ENCODE results near the gene MTAP. TPM values are rescaled to one million over a fixed set of nuclear protein-coding genes. Genes with fewer than 3 reads are reported as not detected.

MTAP gene
- total RNA-seq, 5 donors from 2014 or later (not counting 1 experiment from before 2014, with no cell fraction given), result 32.0 to 41.9 (median 34.6) TPM

DNA sequence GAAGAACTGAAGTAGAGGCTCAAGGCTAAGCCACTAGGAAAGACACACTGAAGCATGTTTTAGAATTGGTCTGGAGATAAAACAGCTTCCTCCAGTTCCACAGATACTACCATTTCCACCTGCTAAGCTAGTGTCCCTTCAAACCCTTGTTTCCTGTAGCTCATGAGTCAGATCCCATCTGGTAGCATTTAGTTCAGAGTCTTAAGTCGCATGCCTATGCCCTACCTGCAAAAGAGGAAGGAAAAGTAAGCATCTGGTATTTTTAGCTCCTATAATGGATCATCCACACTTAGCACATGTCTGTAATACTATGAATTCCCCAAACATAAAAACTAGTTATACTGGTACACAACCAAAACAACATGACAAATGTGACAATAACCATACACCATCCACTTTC lies 99.7 kb downstream of the MTAP start:
- DNase-seq, result no peak
- H3K36me3 Mint-ChIP-seq, result peaks cover 33% of the 10 kb centered on the region
- peaks cover 21 to 60% (median 55%) of the 10 kb centered on the region in 3 donors for H3K9me3 Mint-ChIP-seq
- H3K4me3 Mint-ChIP-seq, result no peak overlapping the region
- WGBS (ENCODE audit: insufficient coverage), result no CpG with 5 or more reads among the region's 1 CpG
- no peaks in the 10 kb centered on the region for H3K4me1 Mint-ChIP-seq
- Histone ChIP-seq H3K4me1 (ENCODE audit: control insufficient read depth in 1 of 2, extremely low read depth in 1 of 2, insufficient read depth in 2 of 2, low read length in 2 of 2) (no peaks in the 10 kb centered on the region), H3K9me3 (peaks cover 3% of the 10 kb centered on the region), H3K36me3 (ENCODE audit: control insufficient read depth in 2 of 2, extremely low read depth in 1 of 2, insufficient read depth in 1 of 2, low read length in 1 of 2) (no peaks in the 10 kb centered on the region), H3K4me3 (ENCODE audit: control insufficient read depth in 1 of 2, extremely low read depth in 1 of 2, low read length in 1 of 2) (no peak overlapping the region), H3K27me3 (replicated peaks in 1 of 2; ENCODE audit: control insufficient read depth in 2 of 2, extremely low read depth in 1 of 2, insufficient read depth in 2 of 2, low read length in 1 of 2) (no peaks in the 10 kb centered on the region), H3K27ac (ENCODE audit: low read length) (no peak overlapping the region)
- no peaks in the 10 kb centered on the region for H3K27me3 Mint-ChIP-seq
- ChIA-PET POLR2A (no interaction called here), CTCF (interaction anchor here (0.5 to 0.7 kb wide), 3 partner anchors 11 to 239 kb away, joined by 3 to 4 read pairs (median 3); no protein-coding TSS in a partner anchor)
- ATAC-seq (replicated peaks in 1 of 4), result no peak
- no peak overlapping the region for H3K27ac Mint-ChIP-seq

DNA sequence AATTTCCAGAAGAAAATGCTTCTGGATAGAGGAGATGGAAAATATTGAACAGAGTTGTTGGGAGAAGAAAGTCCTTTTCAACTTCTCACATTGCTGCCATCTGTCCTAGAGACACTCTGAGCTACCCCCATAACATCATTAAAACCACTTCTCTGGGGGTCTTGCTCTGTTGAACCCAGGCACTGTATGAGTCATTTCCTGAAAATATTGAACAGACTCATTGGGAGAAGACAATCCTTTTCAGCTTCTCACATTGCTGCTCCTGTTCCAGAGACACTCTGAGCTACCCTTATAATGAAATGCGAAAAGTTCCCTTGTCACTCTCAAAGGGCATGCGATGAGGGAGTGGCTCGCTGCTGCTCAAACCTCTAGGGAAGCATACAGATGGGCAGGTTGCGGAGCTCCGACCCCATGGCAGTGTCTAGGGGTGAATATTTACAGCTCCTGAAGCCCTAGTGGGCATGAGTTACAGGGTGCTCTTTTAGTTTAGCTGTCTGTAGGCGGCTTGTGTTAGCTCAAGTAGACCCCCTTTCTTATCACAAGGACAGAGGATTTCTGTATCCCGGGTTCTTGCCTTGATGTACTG lies 101.0 kb downstream of the MTAP start:
- CTCF ChIA-PET, result interaction anchor here in 1 of 2 donors (0.6 kb wide), 1 partner anchor 912 kb away, joined by 4 read pairs; no protein-coding TSS in a partner anchor
- no peak overlapping the region for H3K4me3 Mint-ChIP-seq
- no peaks in the 10 kb centered on the region for H3K27me3 Mint-ChIP-seq
- H3K36me3 Mint-ChIP-seq, result peaks cover 41% of the 10 kb centered on the region
- ATAC-seq (replicated peaks in 1 of 4), result no peak
- H3K4me1 Mint-ChIP-seq, result no peaks in the 10 kb centered on the region
- no CpG with 5 or more reads among the region's 7 CpGs for WGBS (ENCODE audit: insufficient coverage)
- DNase-seq, result no peak
- POLR2A ChIA-PET, result no interaction called here
- Histone ChIP-seq H3K9me3 (peaks cover 6% of the 10 kb centered on the region), H3K27me3 (replicated peaks in 1 of 2; ENCODE audit: control insufficient read depth in 2 of 2, extremely low read depth in 1 of 2, insufficient read depth in 2 of 2, low read length in 1 of 2) (no peaks in the 10 kb centered on the region), H3K4me3 (ENCODE audit: control insufficient read depth in 1 of 2, extremely low read depth in 1 of 2, low read length in 1 of 2) (no peak overlapping the region), H3K27ac (ENCODE audit: low read length) (no peak overlapping the region), H3K4me1 (ENCODE audit: control insufficient read depth in 1 of 2, extremely low read depth in 1 of 2, insufficient read depth in 2 of 2, low read length in 2 of 2) (no peaks in the 10 kb centered on the region), H3K36me3 (ENCODE audit: control insufficient read depth in 2 of 2, extremely low read depth in 1 of 2, insufficient read depth in 1 of 2, low read length in 1 of 2) (no peaks in the 10 kb centered on the region)
- peaks cover 26 to 64% (median 56%) of the 10 kb centered on the region in 3 donors for H3K9me3 Mint-ChIP-seq
- no peak overlapping the region for H3K27ac Mint-ChIP-seq

DNA sequence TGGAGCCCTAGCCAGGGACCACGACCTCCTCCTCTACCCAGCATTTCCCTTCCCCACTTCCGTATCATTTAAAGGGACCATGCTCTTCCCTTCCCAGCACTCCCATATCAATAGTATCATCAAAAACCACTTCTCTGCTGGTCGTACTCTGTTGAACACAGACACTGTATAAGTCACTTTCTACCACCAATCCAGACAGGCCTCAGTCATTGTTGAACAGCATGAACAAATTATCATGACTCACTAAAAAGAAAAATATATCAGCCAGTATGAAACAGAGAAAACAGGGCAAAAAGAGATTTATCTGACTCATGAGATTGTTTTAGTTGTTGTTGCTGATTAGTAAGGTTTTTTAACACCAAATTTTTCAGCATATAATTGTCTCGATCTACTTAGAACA lies 101.9 kb downstream of the MTAP start:
- 90% methylated on average over 3 of the region's 4 CpGs for WGBS (ENCODE audit: insufficient coverage)
- ATAC-seq (replicated peaks in 1 of 4) (no peak), DNase-seq (no peak)
- Mint-ChIP-seq H3K4me1 (no peaks in the 10 kb centered on the region), H3K27me3 (no peaks in the 10 kb centered on the region), H3K4me3 (no peak overlapping the region), H3K36me3 (peaks cover 46% of the 10 kb centered on the region), H3K9me3 (peaks cover 33 to 67% (median 62%) of the 10 kb centered on the region in 3 donors), H3K27ac (no peak overlapping the region)
- Histone ChIP-seq H3K9me3 (peaks cover 6% of the 10 kb centered on the region), H3K4me1 (ENCODE audit: control insufficient read depth in 1 of 2, extremely low read depth in 1 of 2, insufficient read depth in 2 of 2, low read length in 2 of 2) (no peaks in the 10 kb centered on the region), H3K27me3 (replicated peaks in 1 of 2; ENCODE audit: control insufficient read depth in 2 of 2, extremely low read depth in 1 of 2, insufficient read depth in 2 of 2, low read length in 1 of 2) (no peaks in the 10 kb centered on the region), H3K27ac (ENCODE audit: low read length) (no peak overlapping the region), H3K36me3 (ENCODE audit: control insufficient read depth in 2 of 2, extremely low read depth in 1 of 2, insufficient read depth in 1 of 2, low read length in 1 of 2) (no peaks in the 10 kb centered on the region), H3K4me3 (ENCODE audit: control insufficient read depth in 1 of 2, extremely low read depth in 1 of 2, low read length in 1 of 2) (no peak overlapping the region)
- ChIA-PET CTCF (interaction anchor here in 1 of 2 donors (0.6 kb wide), 1 partner anchor 912 kb away, joined by 4 read pairs; no protein-coding TSS in a partner anchor), POLR2A (no interaction called here)

DNA sequence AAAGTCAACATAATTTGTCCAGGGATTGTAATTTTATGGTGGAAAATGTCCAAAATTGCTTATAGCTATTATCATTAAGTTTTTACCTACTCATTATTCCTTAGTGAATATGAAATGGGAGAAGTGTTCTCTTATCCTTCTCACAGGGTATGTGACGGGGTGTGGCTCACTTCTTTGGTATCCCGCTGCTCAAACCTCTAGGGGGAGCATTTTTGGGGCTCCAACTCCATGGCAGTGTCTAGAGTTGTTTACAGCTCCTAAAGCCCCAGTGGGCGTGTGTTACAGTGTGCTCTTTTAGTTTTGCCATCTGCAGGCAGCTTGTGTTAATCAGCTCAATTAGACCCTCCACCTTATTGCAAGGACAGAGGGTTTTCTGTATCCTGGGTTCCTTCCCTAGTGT lies 102.3 kb downstream of the MTAP start:
- ChIA-PET CTCF (no interaction called here), POLR2A (no interaction called here)
- H3K27ac Mint-ChIP-seq, result no peak overlapping the region
- no peaks in the 10 kb centered on the region for H3K4me1 Mint-ChIP-seq
- no peaks in the 10 kb centered on the region for H3K27me3 ChIP-seq (replicated peaks in 1 of 2; ENCODE audit: control insufficient read depth in 2 of 2, extremely low read depth in 1 of 2, insufficient read depth in 2 of 2, low read length in 1 of 2)
- H3K9me3 ChIP-seq, result peaks cover 7% of the 10 kb centered on the region
- H3K4me3 Mint-ChIP-seq, result no peak overlapping the region
- H3K4me1 ChIP-seq (ENCODE audit: control insufficient read depth in 1 of 2, extremely low read depth in 1 of 2, insufficient read depth in 2 of 2, low read length in 2 of 2), result no peaks in the 10 kb centered on the region
- peaks cover 35 to 67% (median 59%) of the 10 kb centered on the region in 3 donors for H3K9me3 Mint-ChIP-seq
- DNase-seq, result no peak
- no peaks in the 10 kb centered on the region for H3K27me3 Mint-ChIP-seq
- no peaks in the 10 kb centered on the region for H3K36me3 ChIP-seq (ENCODE audit: control insufficient read depth in 2 of 2, extremely low read depth in 1 of 2, insufficient read depth in 1 of 2, low read length in 1 of 2)
- 100% methylated on average over 1 of the region's 3 CpGs for WGBS (ENCODE audit: insufficient coverage)
- no peak overlapping the region for H3K4me3 ChIP-seq (ENCODE audit: control insufficient read depth in 1 of 2, extremely low read depth in 1 of 2, low read length in 1 of 2)
- no peak for ATAC-seq (replicated peaks in 1 of 4)
- no peak overlapping the region for H3K27ac ChIP-seq (ENCODE audit: low read length)
- H3K36me3 Mint-ChIP-seq, result peaks cover 48% of the 10 kb centered on the region

DNA sequence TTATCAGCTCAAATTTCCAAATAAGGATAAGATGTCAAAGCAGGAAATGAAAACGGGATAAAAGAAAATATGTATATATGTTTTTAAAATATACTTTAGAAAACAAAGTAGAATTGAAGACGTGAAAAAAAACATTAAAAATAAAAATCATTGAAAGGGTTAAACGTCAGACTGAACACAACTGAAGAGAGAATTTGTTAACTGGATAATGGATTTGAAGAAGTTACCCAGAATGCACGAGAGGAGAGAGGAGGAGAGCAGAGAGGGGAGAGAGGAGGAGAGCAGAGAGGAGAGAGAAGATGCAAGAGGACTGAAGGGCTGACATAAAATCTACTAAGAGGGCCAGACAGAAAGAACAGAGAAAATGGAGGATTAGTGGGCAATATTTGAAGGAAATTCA lies 103.8 kb downstream of the MTAP start:
- no peaks in the 10 kb centered on the region for H3K27me3 ChIP-seq (replicated peaks in 1 of 2; ENCODE audit: control insufficient read depth in 2 of 2, extremely low read depth in 1 of 2, insufficient read depth in 2 of 2, low read length in 1 of 2)
- no peak overlapping the region for H3K4me3 ChIP-seq (ENCODE audit: control insufficient read depth in 1 of 2, extremely low read depth in 1 of 2, low read length in 1 of 2)
- ChIA-PET POLR2A (no interaction called here), CTCF (no interaction called here)
- Mint-ChIP-seq H3K27ac (no peak overlapping the region), H3K27me3 (no peaks in the 10 kb centered on the region), H3K9me3 (peaks cover 41 to 64% (median 50%) of the 10 kb centered on the region in 3 donors), H3K4me3 (no peak overlapping the region), H3K4me1 (no peaks in the 10 kb centered on the region), H3K36me3 (peaks cover 47% of the 10 kb centered on the region)
- peaks cover 14% of the 10 kb centered on the region for H3K9me3 ChIP-seq
- no peaks in the 10 kb centered on the region for H3K4me1 ChIP-seq (ENCODE audit: control insufficient read depth in 1 of 2, extremely low read depth in 1 of 2, insufficient read depth in 2 of 2, low read length in 2 of 2)
- DNase-seq (no peak), ATAC-seq (replicated peaks in 1 of 4) (no peak)
- no peak overlapping the region for H3K27ac ChIP-seq (ENCODE audit: low read length)
- no peaks in the 10 kb centered on the region for H3K36me3 ChIP-seq (ENCODE audit: control insufficient read depth in 2 of 2, extremely low read depth in 1 of 2, insufficient read depth in 1 of 2, low read length in 1 of 2)
- 92% methylated on average over 3 of the region's 4 CpGs for WGBS (ENCODE audit: insufficient coverage)

DNA sequence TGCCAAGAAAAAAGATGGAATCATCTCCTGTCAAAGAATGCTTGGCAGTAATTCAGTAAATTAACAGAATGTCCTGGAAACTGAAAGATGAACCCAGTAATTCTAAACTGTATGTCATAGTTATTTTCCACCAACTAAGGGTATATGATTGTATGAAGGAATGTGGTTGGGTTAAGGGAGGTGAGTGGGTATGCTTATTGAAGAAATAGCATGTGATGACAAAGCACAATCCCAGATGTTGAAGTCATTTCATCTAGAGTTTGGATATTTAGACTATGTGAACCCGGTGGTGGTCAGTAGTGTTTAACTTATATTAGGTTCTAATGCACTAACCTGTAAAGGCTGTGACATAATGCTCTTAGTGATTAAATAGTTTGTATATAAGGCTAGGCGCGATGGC lies 104.4 kb downstream of the MTAP start:
- Mint-ChIP-seq H3K4me3 (no peak overlapping the region), H3K36me3 (peaks cover 54% of the 10 kb centered on the region), H3K27me3 (no peaks in the 10 kb centered on the region), H3K9me3 (peaks cover 46 to 70% (median 50%) of the 10 kb centered on the region in 3 donors), H3K4me1 (no peaks in the 10 kb centered on the region), H3K27ac (no peak overlapping the region)
- DNase-seq (no peak), ATAC-seq (replicated peaks in 1 of 4) (no peak)
- 100% methylated on average over 1 of the region's 3 CpGs for WGBS (ENCODE audit: insufficient coverage)
- Histone ChIP-seq H3K36me3 (ENCODE audit: control insufficient read depth in 2 of 2, extremely low read depth in 1 of 2, insufficient read depth in 1 of 2, low read length in 1 of 2) (no peaks in the 10 kb centered on the region), H3K9me3 (peaks cover 14% of the 10 kb centered on the region), H3K27me3 (replicated peaks in 1 of 2; ENCODE audit: control insufficient read depth in 2 of 2, extremely low read depth in 1 of 2, insufficient read depth in 2 of 2, low read length in 1 of 2) (no peaks in the 10 kb centered on the region), H3K27ac (ENCODE audit: low read length) (no peak overlapping the region), H3K4me1 (ENCODE audit: control insufficient read depth in 1 of 2, extremely low read depth in 1 of 2, insufficient read depth in 2 of 2, low read length in 2 of 2) (no peaks in the 10 kb centered on the region), H3K4me3 (ENCODE audit: control insufficient read depth in 1 of 2, extremely low read depth in 1 of 2, low read length in 1 of 2) (no peak overlapping the region)
- ChIA-PET POLR2A (no interaction called here), CTCF (no interaction called here)

All from T-cell (primary cell).